Loucy (cell line): Measurements from ENCODE around the gene RBMS3.

Experiments used
- EZH2phosphoT487 ChIP-seq: fragments of 200-600 bp; IDR thresholded peaks from 2 replicates; pipeline ENCODE4 v1.6.1; 2018; ENCODE audit warnings: antibody characterized with exemption, mild to moderate bottlenecking, moderate library complexity, borderline replicate concordance
- TF ChIP-seq, protein P1 (sequence below): fragments of 200-600 bp; sonication (generic); conservative IDR thresholded peaks from 2 replicates; pipeline ENCODE4 v1.5.1; 2014; ENCODE audit warnings: mild to moderate bottlenecking, antibody characterized with exemption, low read length

DNA sequence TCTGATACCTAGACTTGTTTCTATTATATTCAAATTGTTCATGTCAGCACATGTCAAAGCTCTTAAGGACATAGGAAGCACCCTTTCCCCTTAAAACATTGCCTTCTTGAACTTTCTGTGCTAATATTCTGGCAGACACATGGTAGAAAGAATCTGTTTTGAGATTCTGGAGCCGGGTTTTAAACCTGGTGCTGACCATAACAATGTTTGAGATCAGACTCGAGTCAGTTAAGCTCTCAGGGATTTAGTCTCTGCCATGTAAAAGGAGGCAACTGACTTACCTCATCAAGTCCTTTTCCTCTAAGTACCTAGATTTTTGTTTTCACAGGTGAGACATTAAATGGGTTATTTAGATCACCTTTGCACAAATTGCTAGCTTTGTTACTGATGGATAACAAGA is 38.9 kb downstream of the RBMS3 start:
- no peak for TF ChIP-seq EZH2phosphoT487
- TF ChIP-seq, protein P1, sequence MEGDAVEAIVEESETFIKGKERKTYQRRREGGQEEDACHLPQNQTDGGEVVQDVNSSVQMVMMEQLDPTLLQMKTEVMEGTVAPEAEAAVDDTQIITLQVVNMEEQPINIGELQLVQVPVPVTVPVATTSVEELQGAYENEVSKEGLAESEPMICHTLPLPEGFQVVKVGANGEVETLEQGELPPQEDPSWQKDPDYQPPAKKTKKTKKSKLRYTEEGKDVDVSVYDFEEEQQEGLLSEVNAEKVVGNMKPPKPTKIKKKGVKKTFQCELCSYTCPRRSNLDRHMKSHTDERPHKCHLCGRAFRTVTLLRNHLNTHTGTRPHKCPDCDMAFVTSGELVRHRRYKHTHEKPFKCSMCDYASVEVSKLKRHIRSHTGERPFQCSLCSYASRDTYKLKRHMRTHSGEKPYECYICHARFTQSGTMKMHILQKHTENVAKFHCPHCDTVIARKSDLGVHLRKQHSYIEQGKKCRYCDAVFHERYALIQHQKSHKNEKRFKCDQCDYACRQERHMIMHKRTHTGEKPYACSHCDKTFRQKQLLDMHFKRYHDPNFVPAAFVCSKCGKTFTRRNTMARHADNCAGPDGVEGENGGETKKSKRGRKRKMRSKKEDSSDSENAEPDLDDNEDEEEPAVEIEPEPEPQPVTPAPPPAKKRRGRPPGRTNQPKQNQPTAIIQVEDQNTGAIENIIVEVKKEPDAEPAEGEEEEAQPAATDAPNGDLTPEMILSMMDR: no peak
